ENCODE measurements around the gene SLC5A7.

SLC5A7 gene

GRCh38 chr2:107986278-107987217 lies at the start of gene SLC5A7:
Gene SLC5A7 (plus strand): TSS chr2:107986524. CDS start chr2:107988156, 1,632 bp downstream.
- no peak for DNase-seq

- no peak for DNase-seq
Measured at GRCh38 chr2:107961395-107961794, 24.9 kb upstream of the SLC5A7 start.

GRCh38 chr2:107964185-107964584 lies 22.1 kb upstream of the SLC5A7 start:
- DNase-seq = no peak

GRCh38 chr2:107984707-107985106 lies 1.6 kb upstream of the SLC5A7 start:
- peak; percentile 1 for DNase-seq

DNA sequence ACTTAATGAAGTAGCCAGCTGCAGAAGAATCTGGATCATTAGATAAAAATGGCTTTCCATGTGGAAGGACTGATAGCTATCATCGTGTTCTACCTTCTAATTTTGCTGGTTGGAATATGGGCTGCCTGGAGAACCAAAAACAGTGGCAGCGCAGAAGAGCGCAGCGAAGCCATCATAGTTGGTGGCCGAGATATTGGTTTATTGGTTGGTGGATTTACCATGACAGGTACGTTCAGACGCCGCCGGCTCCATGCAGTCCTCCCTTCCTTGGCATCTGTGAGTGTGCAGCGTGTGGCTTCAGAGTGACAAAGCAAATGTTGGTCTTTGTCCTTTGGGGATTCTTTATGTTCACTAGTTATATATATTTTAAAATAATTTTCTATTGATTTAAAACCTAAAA lies 1.8 kb downstream of the SLC5A7 start:
- DNase-seq = no peak

DNA sequence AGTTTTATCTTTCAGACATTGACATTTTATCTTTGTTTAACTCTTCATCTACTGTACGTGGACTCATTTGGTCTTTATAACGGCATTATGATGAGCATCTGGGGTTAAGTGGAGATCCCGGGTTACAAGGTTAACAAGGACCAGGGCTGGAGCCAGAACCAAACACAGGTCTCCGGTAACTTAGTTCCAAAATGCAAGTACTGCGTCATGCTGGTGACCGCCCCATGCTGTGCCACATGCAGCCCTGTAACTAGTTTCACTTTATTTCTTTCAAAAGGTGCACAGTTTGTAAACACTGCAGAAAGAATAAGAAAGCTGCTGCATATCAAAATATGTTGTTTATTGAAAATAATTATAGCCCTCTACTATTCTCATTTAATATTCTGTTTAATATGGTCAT lies 3.1 kb downstream of the SLC5A7 start:
- no peak for DNase-seq

- DNase-seq = no peak
Measured at GRCh38 chr2:107990718-107991117, 4.4 kb downstream of the SLC5A7 start.

GRCh38 chr2:107992069-107992468 lies 5.7 kb downstream of the SLC5A7 start:
- DNase-seq = no peak

- DNase-seq = no peak
Measured at GRCh38 chr2:107999158-107999557, 12.8 kb downstream of the SLC5A7 start.

GRCh38 chr2:108010912-108011591 lies 24.7 kb downstream of the SLC5A7 start:
- no peak for DNase-seq

DNA sequence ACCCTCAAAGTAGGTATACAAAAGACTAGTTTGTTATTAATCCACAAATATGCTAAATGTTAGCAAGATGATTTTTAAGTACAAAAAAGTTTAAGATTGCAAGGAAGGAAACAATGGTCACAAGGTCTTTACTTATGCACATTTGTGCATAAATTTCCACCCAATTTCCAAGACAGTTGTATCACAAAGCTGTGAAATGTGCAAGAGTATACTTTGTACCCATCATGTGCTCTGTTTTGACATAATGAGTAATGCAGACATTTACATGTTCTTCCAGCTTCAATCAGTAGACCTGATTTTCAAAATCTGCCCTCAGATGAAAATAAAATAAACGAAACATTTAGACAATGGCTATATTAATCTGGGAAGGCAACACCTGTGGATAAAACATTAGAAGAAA lies 27.0 kb downstream of the SLC5A7 start:
- DNase-seq = no peak

DNA sequence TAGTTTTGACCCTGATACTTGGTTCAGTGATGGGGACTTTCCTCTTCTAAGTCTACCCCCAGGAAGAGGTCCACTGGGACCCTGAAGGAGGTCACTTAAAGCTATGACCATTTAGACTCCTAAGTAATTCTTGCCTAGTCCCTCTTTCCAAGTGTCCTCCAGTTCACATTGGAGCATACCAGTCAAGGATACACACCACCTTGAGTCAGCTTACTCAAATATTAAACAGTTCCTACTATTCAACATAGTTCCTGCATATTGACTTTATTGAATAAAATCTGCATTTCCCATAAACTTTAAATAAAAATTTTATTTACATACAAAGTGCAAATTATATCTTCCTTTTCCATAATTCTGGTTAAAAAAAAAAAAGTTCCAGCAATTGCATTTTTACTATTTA lies 36.3 kb downstream of the SLC5A7 start:
- no peak for DNase-seq

- no peak for DNase-seq
Measured at GRCh38 chr2:108023776-108024175, 37.5 kb downstream of the SLC5A7 start.

DNA sequence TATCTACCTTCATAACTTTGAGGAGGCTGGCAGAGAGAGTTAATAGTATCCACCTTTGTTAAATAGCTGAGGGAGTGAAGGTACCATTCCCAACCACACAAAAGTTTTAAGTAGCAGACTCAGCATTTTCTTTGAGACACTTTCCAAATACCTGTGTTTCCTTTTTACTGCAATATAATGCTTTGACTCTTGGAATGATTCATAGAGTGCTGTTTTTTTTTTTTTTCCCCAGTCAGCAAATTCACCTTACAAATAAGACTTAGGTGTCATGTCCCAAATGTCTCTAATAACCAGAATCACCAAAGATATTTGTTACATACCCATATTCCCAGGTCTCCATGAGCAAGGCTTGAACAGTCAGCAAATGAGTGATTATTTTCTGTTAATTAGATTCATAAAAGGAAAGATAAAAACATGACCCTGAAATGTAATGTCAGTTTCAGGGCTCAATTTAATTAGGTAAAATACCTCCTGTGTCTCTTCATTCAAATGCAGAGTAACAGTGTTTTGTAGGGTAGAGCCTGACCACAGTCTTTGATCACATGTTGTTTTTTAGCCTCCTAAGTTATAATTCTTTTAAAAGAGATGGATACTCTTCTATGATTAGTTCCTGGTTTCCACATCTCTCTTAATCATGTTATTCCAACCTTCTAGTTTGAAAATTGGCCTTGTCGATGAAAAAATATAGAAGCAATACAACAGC lies 39.9 kb downstream of the SLC5A7 start:
- DNase-seq = no peak

- no peak for DNase-seq
Measured at GRCh38 chr2:108029496-108029895, 43.2 kb downstream of the SLC5A7 start.

DNA sequence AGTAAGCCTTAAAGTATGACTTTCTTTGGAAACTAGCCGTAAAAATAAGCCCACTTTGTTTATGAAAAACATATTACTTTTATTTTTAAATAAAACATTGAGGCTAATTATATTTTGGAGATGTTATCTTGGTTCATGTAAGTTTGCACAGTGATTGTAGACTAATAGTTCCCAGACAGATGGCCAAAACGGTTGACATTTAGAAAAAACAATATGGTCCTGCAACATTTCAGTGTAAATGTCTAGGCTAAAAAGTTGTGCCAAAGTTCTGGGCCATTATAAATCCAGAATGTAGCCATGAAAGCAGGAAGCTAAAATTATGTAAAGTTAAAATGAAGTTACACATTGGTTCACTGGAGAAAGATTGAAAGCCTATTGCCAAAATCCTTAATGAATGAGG lies 43.6 kb downstream of the SLC5A7 start:
- DNase-seq = no peak

- no peak for DNase-seq
Measured at GRCh38 chr2:108031471-108031941, 45.2 kb downstream of the SLC5A7 start.

DNA sequence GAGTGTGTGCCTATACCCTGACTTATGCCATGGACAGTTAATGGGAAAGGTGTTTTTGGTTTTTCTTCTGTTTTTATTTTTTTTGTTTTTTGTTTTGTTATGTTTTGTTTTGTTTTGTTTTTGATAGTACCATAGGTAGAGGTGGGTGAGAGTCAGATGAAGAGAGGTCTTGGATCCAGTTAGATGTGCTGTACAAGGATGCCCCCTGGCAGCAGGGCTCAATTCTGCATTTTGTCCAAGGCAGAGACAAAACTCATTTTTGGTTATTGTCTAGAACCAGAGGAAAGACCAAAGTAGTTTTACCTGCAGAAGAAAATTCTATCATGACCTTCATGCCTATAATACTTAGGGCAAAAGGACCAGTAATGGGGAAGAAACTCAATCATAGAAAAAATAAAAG lies 48.5 kb downstream of the SLC5A7 start:
- DNase-seq = no peak

DNA sequence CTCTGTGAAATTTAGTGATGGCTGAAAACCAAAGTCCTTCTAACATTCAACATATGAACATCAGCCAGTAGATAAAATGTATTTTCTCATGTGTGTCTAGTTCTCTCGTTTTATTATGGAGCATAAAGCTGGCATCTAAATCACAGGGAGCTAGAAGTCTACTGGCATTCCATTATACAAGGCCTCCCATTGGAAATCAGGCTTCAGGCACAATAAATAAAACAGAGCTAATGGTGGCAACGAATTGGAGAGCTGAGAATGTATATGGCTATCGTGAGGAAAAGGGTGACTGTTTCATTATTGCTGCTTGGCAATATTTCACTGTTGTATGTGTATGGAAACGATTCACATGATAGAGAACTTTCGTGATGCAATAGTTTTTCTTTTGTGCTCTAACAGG lies 62.4 kb downstream of the SLC5A7 start:
- no peak for DNase-seq

DNA sequence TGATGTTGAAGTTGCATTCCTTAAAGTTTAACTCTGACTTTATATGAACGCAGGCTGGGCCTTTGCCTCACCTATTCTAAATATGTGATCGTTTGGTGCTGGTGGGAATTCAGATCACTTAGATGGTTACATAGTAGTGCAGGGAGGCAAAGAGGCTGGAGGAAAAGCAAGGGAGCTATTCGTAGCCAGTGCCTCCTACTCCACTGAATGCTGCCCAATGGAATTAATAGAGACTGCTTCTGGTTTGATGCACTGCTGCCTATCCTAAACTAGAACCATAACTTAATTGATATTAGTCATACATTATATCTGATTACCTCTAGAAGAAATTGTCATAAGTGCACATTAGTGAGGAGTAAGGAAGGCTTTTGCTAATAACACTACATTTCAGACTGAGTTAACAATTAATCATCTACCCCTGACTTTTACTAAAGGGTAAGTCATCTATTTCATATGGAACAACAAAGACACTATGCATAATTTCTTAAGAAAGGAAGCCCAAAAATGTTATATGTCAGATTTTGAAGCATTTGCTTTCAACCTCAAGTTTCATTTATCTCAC lies 72.3 kb downstream of the SLC5A7 start:
- DNase-seq = no peak

GRCh38 chr2:108061439-108062042 lies 75.2 kb downstream of the SLC5A7 start:
- DNase-seq = no peak
